ENCODE results near the gene SOCS1. TPM values are rescaled to one million over a fixed set of nuclear protein-coding genes. Genes with fewer than 3 reads are reported as not detected.

Gene SOCS1
- total and polyA plus RNA-seq, 9 of the 15 experiments (the other 6 are each of a cell fraction or from before 2014, with no cell fraction given), result 0.04 to 7.5 (median 2.3) TPM

DNA sequence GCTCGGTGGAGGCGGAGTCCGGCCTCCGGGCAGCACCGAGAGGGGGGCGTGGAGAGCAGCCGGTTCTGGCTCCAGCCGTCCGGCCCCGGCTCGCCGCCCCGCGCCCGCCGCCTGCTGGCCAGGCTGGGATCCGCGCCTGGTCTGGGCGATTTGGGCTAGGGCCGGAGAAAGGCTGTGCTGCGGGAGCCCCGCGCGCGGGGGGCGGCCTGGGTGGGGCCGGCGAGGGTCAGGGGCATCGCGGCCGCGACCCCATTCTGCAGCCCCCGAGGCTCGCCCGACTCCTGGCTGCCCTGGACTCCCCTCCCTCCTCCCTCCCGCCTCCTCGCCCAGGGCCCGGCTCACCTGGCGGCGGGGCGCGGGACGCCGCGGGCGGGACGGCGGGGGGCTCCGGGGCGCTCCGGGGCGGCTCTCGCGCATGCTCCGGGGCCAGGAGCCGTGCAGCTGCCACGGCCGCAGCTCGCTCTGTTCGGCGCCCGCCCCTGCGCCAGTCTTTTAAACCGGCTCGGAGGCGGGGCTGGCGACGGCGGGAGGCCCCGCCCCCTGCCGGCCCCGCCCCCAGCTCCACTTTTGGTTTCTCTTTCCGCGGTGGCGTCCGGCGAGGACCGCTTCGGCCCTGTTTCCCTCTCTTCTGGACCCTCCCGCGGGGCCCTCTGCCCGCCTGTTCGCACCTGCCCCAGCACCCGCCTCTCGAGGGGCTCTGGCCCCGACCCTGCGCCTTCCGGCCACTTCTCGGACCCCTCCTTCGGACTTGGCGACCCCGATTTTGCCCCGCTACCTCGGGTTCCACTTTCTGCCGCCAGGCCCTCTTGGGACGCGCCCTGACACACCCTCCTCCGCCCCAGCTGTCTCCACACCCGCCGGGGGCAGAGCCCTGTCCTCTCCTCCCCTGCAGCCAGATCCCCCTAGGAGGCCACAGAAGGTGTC is at the start of gene SOCS1 (continued):
- TF ChIP-seq, protein P1, sequence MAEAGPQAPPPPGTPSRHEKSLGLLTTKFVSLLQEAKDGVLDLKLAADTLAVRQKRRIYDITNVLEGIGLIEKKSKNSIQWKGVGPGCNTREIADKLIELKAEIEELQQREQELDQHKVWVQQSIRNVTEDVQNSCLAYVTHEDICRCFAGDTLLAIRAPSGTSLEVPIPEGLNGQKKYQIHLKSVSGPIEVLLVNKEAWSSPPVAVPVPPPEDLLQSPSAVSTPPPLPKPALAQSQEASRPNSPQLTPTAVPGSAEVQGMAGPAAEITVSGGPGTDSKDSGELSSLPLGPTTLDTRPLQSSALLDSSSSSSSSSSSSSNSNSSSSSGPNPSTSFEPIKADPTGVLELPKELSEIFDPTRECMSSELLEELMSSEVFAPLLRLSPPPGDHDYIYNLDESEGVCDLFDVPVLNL (CRISPR knock-in tag; IDR thresholded peaks at IDR 0.05; ENCODE audit: low read depth), result 0 out of 2 replicates have a peak, but pooled peaks have one; percentile 12
- TF ChIP-seq, protein P2, sequence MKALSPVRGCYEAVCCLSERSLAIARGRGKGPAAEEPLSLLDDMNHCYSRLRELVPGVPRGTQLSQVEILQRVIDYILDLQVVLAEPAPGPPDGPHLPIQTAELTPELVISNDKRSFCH (CRISPR knock-in tag; IDR thresholded peaks at IDR 0.05), result no peak
- TF ChIP-seq, protein P2 (tag; IDR thresholded peaks at IDR 0.05), result peak; percentile 41; the same call in 1 of the 2 replicates
- peak; percentile 41 for TF ChIP-seq MEIS2 (IDR thresholded peaks at IDR 0.05; ENCODE audit: partially characterized antibody)
- TF ChIP-seq KDM4B (IDR thresholded peaks at IDR 0.05; ENCODE audit: borderline replicate concordance in 2 of 2, low read depth in 1 of 2), result 0 out of 4 replicates have a peak, but pooled peaks of 1 of the 2 experiments have one; percentile 36
- peak; percentile 41; the same call in 1 of the 2 replicates for TF ChIP-seq PRMT5 (CRISPR knock-in tag; IDR thresholded peaks at IDR 0.05)
- TF ChIP-seq SREBF2 (CRISPR knock-in tag; IDR thresholded peaks at IDR 0.05), result no peak
- peak; percentile 72; the same call in 1 of the 2 replicates for TF ChIP-seq MXI1 (IDR thresholded peaks at IDR 0.05; ENCODE audit: low read depth, low read length)
- TF ChIP-seq, protein P3, sequence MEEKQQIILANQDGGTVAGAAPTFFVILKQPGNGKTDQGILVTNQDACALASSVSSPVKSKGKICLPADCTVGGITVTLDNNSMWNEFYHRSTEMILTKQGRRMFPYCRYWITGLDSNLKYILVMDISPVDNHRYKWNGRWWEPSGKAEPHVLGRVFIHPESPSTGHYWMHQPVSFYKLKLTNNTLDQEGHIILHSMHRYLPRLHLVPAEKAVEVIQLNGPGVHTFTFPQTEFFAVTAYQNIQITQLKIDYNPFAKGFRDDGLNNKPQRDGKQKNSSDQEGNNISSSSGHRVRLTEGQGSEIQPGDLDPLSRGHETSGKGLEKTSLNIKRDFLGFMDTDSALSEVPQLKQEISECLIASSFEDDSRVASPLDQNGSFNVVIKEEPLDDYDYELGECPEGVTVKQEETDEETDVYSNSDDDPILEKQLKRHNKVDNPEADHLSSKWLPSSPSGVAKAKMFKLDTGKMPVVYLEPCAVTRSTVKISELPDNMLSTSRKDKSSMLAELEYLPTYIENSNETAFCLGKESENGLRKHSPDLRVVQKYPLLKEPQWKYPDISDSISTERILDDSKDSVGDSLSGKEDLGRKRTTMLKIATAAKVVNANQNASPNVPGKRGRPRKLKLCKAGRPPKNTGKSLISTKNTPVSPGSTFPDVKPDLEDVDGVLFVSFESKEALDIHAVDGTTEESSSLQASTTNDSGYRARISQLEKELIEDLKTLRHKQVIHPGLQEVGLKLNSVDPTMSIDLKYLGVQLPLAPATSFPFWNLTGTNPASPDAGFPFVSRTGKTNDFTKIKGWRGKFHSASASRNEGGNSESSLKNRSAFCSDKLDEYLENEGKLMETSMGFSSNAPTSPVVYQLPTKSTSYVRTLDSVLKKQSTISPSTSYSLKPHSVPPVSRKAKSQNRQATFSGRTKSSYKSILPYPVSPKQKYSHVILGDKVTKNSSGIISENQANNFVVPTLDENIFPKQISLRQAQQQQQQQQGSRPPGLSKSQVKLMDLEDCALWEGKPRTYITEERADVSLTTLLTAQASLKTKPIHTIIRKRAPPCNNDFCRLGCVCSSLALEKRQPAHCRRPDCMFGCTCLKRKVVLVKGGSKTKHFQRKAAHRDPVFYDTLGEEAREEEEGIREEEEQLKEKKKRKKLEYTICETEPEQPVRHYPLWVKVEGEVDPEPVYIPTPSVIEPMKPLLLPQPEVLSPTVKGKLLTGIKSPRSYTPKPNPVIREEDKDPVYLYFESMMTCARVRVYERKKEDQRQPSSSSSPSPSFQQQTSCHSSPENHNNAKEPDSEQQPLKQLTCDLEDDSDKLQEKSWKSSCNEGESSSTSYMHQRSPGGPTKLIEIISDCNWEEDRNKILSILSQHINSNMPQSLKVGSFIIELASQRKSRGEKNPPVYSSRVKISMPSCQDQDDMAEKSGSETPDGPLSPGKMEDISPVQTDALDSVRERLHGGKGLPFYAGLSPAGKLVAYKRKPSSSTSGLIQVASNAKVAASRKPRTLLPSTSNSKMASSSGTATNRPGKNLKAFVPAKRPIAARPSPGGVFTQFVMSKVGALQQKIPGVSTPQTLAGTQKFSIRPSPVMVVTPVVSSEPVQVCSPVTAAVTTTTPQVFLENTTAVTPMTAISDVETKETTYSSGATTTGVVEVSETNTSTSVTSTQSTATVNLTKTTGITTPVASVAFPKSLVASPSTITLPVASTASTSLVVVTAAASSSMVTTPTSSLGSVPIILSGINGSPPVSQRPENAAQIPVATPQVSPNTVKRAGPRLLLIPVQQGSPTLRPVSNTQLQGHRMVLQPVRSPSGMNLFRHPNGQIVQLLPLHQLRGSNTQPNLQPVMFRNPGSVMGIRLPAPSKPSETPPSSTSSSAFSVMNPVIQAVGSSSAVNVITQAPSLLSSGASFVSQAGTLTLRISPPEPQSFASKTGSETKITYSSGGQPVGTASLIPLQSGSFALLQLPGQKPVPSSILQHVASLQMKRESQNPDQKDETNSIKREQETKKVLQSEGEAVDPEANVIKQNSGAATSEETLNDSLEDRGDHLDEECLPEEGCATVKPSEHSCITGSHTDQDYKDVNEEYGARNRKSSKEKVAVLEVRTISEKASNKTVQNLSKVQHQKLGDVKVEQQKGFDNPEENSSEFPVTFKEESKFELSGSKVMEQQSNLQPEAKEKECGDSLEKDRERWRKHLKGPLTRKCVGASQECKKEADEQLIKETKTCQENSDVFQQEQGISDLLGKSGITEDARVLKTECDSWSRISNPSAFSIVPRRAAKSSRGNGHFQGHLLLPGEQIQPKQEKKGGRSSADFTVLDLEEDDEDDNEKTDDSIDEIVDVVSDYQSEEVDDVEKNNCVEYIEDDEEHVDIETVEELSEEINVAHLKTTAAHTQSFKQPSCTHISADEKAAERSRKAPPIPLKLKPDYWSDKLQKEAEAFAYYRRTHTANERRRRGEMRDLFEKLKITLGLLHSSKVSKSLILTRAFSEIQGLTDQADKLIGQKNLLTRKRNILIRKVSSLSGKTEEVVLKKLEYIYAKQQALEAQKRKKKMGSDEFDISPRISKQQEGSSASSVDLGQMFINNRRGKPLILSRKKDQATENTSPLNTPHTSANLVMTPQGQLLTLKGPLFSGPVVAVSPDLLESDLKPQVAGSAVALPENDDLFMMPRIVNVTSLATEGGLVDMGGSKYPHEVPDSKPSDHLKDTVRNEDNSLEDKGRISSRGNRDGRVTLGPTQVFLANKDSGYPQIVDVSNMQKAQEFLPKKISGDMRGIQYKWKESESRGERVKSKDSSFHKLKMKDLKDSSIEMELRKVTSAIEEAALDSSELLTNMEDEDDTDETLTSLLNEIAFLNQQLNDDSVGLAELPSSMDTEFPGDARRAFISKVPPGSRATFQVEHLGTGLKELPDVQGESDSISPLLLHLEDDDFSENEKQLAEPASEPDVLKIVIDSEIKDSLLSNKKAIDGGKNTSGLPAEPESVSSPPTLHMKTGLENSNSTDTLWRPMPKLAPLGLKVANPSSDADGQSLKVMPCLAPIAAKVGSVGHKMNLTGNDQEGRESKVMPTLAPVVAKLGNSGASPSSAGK (IDR thresholded peaks at IDR 0.05), result peak; percentile 64; the same call in 1 of the 2 replicates
- no peak for TF ChIP-seq ZNF766 (CRISPR knock-in tag; conservative IDR thresholded peaks at IDR 0.05)
- TF ChIP-seq ZBTB8A (IDR thresholded peaks at IDR 0.05; ENCODE audit: partially characterized antibody), result no peak
- no peak for TF ChIP-seq NFRKB (IDR thresholded peaks at IDR 0.05; ENCODE audit: low read depth)
- peak; percentile 8; the same call in 1 of the 2 replicates for TF ChIP-seq ESRRA (IDR thresholded peaks at IDR 0.05; ENCODE audit: borderline replicate concordance, low read depth)

Data from K562 (cell line).